ENCODE data around the gene SHE. TPM values are rescaled to one million over a fixed set of nuclear protein-coding genes. Genes with fewer than 3 reads are reported as not detected.

Gene SHE
- total RNA-seq, 4 donors from 2014 or later = 5.0 to 6.9 (median 6.2) TPM

DNA sequence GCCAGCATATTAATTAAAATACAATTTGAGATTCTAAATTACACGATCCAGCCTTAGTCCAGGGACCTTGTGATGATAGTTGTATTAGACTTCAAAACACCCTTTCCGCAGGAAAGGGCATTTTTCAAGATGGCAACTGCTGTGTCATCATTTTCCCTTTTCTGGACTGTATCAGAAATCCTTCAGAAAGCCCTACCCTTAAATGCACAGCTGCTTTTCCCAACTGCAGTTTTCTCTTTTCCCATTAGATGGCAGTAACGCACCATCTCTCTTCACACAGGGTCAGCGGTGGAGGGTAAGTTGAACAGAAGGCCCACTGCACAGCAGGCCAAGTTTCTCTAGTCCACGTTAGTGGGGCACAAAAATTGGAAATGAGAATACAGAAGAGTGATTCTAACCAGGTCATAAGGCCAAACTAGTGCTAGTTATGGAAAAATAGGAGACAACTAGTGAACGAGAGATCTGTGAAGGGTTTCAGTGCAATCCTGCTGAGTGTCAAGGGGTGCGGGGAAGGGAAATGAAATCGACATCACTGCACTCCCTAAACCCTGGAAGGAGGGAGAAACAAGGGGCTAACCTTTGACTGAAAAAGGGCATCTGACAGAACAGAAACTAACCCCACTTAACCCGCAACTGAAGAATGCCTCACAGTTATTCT is 22.3 kb downstream of the SHE start:
- TF ChIP-seq, protein P1, sequence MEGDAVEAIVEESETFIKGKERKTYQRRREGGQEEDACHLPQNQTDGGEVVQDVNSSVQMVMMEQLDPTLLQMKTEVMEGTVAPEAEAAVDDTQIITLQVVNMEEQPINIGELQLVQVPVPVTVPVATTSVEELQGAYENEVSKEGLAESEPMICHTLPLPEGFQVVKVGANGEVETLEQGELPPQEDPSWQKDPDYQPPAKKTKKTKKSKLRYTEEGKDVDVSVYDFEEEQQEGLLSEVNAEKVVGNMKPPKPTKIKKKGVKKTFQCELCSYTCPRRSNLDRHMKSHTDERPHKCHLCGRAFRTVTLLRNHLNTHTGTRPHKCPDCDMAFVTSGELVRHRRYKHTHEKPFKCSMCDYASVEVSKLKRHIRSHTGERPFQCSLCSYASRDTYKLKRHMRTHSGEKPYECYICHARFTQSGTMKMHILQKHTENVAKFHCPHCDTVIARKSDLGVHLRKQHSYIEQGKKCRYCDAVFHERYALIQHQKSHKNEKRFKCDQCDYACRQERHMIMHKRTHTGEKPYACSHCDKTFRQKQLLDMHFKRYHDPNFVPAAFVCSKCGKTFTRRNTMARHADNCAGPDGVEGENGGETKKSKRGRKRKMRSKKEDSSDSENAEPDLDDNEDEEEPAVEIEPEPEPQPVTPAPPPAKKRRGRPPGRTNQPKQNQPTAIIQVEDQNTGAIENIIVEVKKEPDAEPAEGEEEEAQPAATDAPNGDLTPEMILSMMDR (IDR thresholded peaks at IDR 0.05 in 4 of 5, conservative IDR thresholded peaks at IDR 0.05 in 1 of 5) = peak; percentile 79 to 94 (median 88)
- no peak for TF ChIP-seq POLR2A (IDR thresholded peaks at IDR 0.05)
- intact Hi-C loops (cut with DNase I; ENCODE audit: low total_unique reads) (loop anchor here (1.0 to 5.0 kb wide), 3 partner anchors 66 to 607 kb away; no protein-coding TSS in a partner anchor), in situ Hi-C loops (cut with MboI; ENCODE audit: low sequenced_read_pairs in 4 of 4) (loop anchor here (5.0 to 10.0 kb wide), 2 partner anchors 65 to 72 kb away; no protein-coding TSS in a partner anchor)
- peaks cover 0 to 11% of the 10 kb centered on the region in 2 donors for H3K4me1 ChIP-seq
- no peaks in the 10 kb centered on the region for H3K27me3 ChIP-seq
- H3K36me3 ChIP-seq = no peaks in the 10 kb centered on the region
- DNase-seq (peak in 1 of 2 donors; percentile 52), ATAC-seq (peak; percentile 87 to 95)
- H3K27ac ChIP-seq = no peak overlapping the region
- H3K9me3 ChIP-seq = no peaks in the 10 kb centered on the region
- H3K4me3 ChIP-seq = no peak overlapping the region

DNA sequence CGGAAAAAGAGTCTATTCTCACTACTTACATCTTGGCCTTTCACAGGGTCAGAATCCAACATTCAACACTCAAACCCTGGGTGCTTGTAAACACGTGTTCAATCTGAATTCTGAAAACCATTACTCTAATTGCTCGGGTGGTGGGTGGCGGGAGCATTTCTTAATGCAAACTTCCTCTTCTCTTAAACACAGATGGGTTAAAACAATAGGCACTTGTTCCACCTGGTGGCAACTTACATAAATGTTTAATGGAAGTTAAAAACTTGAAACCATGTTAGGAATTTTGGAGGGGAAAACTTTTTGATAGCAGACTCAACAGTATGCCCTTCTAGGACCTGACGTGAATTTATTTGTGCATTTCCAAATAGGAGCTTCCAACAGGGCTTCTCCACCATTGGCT is 23.6 kb downstream of the SHE start:
- no peaks in the 10 kb centered on the region for H3K9me3 ChIP-seq
- peaks cover 0 to 7% of the 10 kb centered on the region in 2 donors for H3K4me1 ChIP-seq
- H3K27ac ChIP-seq = no peak overlapping the region
- H3K27me3 ChIP-seq = no peaks in the 10 kb centered on the region
- in situ Hi-C loops (cut with MboI; ENCODE audit: low sequenced_read_pairs in 4 of 4) (no loop called here), intact Hi-C loops (cut with DNase I; ENCODE audit: low total_unique reads) (loop anchor here (5.0 kb wide), 1 partner anchor 609 kb away; no protein-coding TSS in a partner anchor)
- H3K4me3 ChIP-seq = no peak overlapping the region
- ATAC-seq = no peak
- no peaks in the 10 kb centered on the region for H3K36me3 ChIP-seq
- DNase-seq = no peak
- TF ChIP-seq, protein P1 (IDR thresholded peaks at IDR 0.05 in 4 of 5, conservative IDR thresholded peaks at IDR 0.05 in 1 of 5) = no peak
- no peak for TF ChIP-seq POLR2A (IDR thresholded peaks at IDR 0.05)

DNA sequence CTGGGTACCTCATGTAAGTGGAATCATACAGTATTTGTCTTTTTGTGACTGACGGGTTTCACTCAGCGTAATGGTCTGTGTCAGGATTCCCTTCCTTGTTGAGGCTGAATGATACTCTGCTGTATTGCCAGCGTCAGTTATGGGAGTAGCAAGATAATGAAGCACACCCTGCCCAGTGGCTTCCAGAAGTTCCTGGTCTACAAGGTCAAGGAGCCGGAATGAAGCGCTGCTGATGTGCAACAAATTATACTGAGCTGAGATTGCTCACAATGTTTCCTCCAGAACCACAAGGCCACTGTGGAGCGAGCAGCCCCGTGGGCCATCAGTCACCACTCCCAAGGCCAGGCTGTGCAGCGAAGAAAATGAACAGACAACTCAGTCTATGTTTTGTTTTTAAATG is 24.2 kb downstream of the SHE start:
- in situ Hi-C loops (cut with MboI; ENCODE audit: low sequenced_read_pairs in 4 of 4) = no loop called here
- no peak overlapping the region for H3K4me3 ChIP-seq
- no peak overlapping the region for H3K27ac ChIP-seq
- ATAC-seq = no peak
- intact Hi-C loops (cut with DNase I; ENCODE audit: low total_unique reads) = loop anchor here (5.0 kb wide), 1 partner anchor 609 kb away; no protein-coding TSS in a partner anchor
- DNase-seq = no peak
- H3K4me1 ChIP-seq = peaks cover 0 to 7% of the 10 kb centered on the region in 2 donors
- H3K27me3 ChIP-seq = no peaks in the 10 kb centered on the region
- H3K36me3 ChIP-seq = no peaks in the 10 kb centered on the region
- TF ChIP-seq, protein P1 (IDR thresholded peaks at IDR 0.05 in 4 of 5, conservative IDR thresholded peaks at IDR 0.05 in 1 of 5) = no peak
- TF ChIP-seq POLR2A (IDR thresholded peaks at IDR 0.05) = no peak
- no peaks in the 10 kb centered on the region for H3K9me3 ChIP-seq

DNA sequence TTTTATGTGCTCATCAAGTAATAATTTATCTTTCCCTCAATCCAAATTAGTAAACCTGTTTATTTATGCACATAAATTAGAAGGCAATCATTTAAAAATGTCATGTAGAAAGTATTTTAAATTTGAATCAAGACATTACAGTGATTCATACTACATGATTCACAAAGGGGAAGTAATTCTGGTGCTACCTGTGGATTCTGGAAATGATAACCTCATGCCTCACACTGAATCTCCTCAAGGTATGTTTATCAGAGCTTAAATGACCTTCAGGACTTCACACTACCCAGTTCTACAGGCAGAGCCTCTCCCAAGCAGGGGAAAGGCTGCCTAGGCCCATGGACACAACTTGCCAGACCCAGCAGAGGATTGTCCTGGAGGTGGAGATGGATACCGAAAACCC is 25.4 kb downstream of the SHE start:
- in situ Hi-C loops (cut with MboI; ENCODE audit: low sequenced_read_pairs in 4 of 4) (no loop called here), intact Hi-C loops (cut with DNase I; ENCODE audit: low total_unique reads) (loop anchor here (5.0 kb wide), 1 partner anchor 611 kb away; no protein-coding TSS in a partner anchor)
- TF ChIP-seq POLR2A (IDR thresholded peaks at IDR 0.05) = no peak
- TF ChIP-seq, protein P1 (IDR thresholded peaks at IDR 0.05 in 4 of 5, conservative IDR thresholded peaks at IDR 0.05 in 1 of 5) = no peak
- Histone ChIP-seq H3K4me3 (no peak overlapping the region), H3K4me1 (peaks cover 0 to 7% of the 10 kb centered on the region in 2 donors), H3K27ac (no peak overlapping the region), H3K27me3 (no peaks in the 10 kb centered on the region), H3K9me3 (no peaks in the 10 kb centered on the region), H3K36me3 (no peaks in the 10 kb centered on the region)
- ATAC-seq (no peak), DNase-seq (no peak)

All from gastrocnemius medialis (tissue), 4 donors.